RPMI7951 (cell line): Measurements from ENCODE around the gene RBMS3. TPM values are rescaled to one million over a fixed set of nuclear protein-coding genes. Genes with fewer than 3 reads are reported as not detected.
A peak's percentile ranks its signal among the peaks of the same experiment; 100 is the strongest.
"Not testable (repeated sequence)": the region's sequence is repeated elsewhere in the genome, so short reads cannot be mapped to it uniquely, and the experiment has no call there.

Source experiments
- DNase-seq: peaks from one replicate; pipeline ENCODE4 v3.0.0-alpha.2; 2012; ENCODE audit warnings: low read depth
- total RNA-seq: library from RNA; depleted of rRNA; stranded (reverse); fragments of >200 nt; shearing (Covaris generic); gene quantifications from 2 replicates; pipeline ENCODE4 v1.2.3, GENCODE V29; 2014

Gene RBMS3
- total RNA-seq, 1 experiment from 2014 or later, result 22.8 TPM

DNA sequence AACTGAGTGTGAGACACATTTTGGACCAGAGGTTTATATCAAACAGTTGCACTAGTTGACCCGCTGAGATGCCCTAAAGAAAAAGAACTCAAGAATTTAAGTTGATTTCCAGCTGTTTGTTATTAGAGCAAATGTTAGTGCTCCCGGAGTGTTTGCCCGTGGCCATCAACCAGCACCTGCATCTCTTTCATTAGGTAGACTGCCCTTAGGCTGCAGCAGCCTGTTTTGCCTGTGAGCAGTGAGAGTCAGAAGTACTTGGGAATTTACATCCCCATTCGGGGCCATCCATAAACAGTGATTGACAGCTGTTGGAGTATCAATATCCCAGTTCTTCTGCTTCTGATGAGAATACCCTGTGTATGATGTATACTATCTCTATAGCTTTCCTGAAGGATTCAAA lies 492.6 kb downstream of the RBMS3 start:
- DNase-seq, result no peak

DNA sequence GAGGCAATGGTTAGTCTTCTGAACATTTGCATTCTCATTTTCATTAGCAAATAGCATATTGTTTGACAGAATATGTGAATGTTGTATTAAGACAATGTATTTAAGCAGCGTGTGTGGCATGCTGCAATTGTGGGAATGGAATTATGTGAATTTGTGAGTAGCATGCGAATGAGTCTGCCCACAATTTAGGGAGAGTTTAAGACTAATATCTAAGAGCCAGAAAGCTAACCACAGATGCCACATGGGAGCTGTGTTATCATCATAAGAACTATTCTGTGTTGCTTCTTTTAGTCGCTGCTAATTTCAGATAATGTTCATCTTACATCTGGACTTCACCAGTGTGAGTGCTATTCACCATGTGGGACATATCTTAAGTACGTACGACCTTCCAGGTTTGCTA lies 494.5 kb downstream of the RBMS3 start:
- no peak for DNase-seq

DNA sequence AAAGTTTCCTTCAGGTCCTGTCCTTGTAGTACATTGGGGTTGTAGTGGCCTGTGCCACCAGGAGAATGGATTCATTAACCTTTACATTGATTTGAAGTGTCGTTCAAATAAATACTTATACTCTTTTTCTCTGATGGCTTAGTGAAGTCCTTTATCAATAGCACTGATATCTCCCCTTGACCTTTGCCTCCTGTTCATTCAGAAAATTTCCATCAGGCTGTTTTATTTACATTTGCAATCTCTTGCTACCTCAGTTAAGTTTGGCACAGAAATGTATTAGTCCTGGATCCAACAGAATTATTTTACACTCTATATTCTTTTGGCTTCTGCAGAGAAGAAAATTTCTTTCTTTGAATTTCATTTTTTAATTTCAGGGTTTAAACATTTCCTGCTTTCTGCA lies 497.0 kb downstream of the RBMS3 start:
- DNase-seq, result no peak

DNA sequence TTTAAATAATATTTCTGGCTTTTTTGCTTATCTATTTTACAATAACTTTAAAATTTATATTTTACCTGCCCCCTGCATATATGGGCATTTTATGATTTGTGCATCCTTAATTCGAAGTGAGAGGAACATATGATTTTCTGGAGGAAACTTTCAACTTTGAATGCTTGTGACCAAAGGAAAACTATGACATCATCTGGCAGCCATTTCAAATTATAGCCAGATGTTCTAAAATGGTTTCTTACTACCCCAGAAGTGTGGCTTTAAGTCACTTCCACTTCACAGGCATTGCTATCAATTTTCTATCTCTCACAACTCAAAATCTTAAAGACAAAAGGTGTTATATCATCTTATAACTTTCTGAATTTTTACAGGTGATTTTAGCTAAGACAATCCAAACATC lies 508.8 kb downstream of the RBMS3 start:
- peak; percentile 11 for DNase-seq

DNA sequence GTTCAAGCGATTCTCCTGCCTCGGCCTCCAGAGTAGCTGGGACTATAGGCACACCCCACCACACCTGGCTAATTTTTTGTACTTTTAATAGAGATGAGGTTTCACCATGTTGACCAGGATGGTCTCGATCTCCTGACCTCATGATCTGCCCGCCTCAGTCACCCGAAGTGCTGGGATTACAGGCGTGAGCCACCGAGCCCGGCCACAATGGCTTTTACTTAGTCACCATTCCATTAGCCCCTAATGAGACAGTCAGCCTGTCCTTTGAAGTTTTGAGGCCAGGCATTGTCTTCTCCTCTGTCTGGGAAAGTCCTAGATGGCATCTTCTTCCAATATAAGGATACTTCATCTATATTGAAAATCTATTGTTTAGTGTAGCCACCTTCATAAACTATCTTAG lies 515.9 kb downstream of the RBMS3 start:
- DNase-seq, result no peak

DNA sequence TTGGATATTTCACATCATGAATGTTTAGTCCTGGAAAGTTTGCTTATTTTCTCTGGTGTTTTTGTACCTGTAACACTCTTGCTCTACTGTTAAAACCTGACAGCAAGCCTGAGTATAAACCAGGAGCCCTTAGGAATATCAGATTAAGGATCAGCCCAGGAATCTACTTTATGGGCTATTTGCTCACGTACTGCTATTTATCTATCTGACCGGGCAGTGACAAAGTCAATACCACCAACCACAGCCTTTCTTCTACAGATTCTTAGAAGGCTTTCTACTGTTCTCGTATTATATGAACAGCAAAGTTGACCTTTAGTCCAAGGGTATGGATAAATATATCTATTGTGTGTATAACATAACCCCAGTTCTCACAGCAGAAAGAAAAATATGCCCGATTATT lies 521.2 kb downstream of the RBMS3 start:
- no peak for DNase-seq

DNA sequence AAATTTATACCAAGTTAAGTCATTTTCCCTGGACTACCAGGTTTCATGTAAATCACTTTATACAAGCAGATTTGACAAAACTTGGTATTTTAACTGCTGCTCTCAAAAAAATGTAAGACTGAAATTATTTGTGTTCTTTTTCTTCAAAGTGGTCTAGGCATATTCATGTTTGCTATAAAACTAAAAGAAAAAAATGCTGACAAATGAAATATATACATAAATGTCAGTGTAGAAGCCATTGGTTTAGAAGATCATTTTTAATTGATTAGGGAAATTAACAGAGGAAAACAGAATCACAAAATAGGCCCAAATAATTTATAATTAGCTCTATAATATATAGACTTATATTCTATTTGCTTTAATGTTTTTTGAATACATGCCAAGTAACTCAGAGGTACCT lies 523.2 kb downstream of the RBMS3 start:
- DNase-seq, result no peak

DNA sequence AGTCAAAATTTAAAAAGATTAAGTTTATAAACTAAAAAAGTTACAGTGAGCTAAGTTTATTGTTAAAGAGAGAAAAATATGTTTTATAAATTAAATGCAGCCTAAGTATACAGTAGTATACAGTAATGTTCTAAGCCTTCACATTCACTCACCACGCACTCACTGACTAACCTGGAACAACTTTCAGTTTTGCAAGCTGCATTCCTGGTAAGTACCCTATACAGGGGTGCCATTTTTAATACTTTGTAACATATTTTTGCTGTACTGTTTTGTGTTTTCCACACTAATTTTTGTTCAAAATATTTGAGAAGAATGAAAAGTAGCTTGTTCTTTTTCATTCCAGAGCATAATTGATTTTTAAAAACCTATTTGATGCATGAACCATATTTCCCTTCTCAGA lies 524.9 kb downstream of the RBMS3 start:
- no peak for DNase-seq

DNA sequence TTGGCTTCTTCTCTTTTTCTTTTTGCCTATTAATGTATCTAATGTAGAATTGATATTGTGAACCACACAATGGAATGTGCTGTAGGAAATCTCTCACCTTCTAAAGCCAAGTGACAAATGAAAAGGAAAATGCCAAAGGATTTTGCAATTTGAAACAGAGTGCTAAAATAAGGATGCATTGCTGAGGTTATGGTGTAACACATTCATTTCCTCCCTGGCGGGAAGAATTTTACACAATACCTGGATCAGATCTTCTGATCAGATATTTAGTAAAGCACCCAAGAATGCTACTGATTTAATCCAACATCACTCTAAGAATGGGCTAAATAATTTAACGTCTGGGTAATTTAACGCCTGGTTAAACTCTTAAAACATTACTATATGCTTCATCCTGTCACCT lies 527.5 kb downstream of the RBMS3 start:
- DNase-seq, result not testable (repeated sequence)

DNA sequence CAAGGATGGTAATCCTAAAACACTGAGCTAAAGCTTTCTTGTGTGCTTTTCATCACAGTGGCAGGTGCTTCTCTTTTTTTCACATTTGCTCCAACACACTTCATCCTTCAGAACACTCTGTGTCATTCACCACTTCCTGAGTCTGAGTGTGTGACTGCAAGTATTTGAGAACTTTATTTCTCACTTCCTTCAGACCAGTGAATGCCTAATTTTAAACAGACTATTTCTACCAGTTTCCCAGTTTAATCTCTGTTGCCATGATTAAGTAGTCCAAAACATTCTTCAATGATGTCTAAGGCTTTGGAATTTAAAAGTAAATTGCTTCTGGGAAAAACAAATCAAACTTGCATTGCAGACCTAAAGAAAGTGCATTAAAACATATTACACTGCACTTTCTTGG lies 541.2 kb downstream of the RBMS3 start:
- DNase-seq, result peak; percentile 22

DNA sequence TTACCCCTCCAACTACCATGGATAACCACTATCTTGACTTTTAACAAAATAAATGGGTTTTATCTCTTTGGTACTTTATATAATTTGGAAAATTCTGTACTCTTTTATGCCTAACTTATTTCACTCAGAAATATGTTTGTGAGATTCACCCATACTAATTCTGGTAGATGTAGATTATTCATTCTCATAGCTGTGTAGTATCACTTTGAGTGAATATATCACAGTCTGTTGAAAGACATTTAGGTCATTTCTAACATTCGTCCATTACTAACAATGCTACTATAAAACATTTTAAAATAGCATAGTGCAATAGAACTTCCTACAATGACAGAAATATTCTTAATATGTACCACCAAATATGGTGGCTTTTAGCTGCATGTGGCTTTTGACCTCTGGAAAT lies 542.4 kb downstream of the RBMS3 start:
- no peak for DNase-seq

DNA sequence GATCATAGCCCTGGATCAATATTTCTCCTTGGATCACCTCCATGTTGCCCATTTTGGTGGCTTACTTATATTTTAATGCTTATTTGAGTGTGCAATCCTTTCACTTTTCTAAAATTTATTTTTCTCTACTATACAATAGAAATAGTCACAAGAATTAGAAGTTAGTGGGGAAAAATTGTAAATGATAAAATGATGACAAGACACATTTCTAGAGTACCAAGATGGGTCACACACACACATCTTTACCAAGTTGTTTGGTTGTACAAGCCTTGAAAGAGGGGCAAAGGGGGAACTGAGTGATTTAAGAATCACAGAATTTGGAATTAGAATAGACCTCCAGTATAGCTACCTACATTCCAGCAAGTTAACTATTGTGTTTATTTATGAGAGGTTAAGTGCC lies 545.8 kb downstream of the RBMS3 start:
- no peak for DNase-seq

DNA sequence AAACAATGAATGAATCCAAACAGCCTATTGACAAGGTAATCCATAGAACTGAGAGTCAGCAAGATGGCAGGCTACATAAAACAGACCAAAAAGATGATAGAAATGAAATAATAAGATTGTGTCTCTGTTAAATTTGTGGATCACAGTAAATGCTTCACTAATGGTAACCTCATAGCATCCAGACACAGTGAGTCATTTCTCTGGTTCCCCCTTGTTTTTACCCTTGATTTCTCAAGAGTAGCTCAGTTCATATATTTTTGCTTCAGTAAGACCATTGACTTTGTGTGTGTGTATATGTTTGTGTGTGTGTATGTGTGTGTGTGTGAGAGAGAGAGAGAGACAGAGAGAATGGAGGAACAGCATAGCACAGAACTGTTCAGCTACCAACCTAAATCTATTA lies 546.9 kb downstream of the RBMS3 start:
- DNase-seq, result no peak

DNA sequence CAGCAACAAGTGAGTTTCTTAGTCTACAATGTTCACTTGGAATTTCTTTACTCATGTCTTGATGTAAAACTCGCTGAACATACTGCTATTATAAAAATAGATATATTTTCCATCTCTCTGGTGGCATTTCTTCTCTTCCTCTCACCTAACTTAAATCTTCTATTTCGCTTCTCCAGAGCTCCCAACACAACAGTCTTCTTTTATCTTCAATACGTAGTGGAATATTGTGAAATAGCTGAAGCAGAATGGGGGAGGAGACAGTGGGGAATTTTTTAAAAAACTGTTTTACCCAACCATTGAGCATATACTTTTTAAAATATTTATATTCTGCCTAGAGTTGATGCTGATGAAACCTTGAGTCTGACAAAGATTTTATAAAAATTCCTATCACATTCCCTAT lies 548.5 kb downstream of the RBMS3 start:
- no peak for DNase-seq

DNA sequence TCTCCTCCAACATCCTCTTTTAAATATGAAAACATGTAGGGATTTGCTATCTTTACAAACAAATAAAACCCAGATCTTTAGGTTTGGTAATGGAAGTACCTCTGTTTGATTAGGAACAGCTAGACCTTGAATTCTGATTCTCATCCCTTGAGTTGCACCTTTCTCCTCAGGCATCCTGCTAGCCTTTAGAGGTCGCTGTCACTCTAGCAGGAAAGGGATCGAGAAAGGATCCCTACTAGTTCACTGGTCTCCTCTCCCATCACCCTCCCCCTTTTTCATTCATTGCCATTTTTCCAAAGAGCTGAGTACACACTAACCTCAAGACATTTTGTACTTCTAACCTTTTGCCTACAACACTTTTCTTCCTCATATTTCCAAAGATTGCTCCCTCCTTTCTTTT lies 569.8 kb downstream of the RBMS3 start:
- DNase-seq, result no peak

DNA sequence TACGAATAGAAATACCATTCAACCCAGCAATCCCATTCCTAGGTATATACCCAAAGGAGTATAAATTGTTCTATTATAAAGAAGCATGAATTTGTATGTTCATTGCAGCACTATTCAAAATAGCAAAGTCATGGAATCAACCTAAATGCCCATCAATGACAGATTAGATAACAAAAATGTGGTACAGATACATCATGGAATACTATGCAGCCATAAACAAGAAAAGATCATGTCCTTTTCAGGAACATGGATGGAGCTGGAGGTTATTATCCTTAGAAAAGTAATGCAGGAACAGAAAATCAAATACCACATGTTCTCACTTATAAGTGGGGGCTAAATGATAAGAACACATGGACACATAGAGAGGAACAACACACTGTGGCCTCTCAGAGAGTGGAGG lies 571.9 kb downstream of the RBMS3 start:
- no peak for DNase-seq

DNA sequence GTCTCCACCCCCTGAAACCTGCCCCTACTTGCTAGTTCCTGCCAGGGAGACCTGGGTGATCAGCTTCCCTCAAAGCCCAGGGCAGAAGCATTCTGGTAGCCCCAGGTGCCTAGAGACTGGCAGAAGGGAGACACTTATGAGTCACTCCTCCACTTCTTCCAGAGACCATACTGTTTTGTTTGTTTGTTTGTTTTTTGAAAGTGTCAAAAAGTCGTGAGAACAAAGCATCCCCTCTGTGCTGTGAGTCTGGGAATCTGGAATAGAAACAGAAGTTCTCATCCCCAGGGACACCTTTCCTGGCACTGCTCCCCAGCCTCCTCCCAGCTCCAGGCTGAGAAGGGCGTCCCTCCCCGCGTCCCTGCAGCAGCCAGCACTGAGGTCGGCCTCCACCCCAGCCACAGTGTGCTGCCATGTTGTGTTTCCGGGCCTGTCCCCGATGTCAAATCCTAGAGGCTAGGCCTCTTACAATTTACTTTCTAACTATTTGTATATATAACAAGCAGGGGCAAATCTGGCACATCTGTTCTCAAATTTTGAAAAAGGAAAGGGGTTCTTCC lies 573.0 kb downstream of the RBMS3 start:
- DNase-seq, result no peak

DNA sequence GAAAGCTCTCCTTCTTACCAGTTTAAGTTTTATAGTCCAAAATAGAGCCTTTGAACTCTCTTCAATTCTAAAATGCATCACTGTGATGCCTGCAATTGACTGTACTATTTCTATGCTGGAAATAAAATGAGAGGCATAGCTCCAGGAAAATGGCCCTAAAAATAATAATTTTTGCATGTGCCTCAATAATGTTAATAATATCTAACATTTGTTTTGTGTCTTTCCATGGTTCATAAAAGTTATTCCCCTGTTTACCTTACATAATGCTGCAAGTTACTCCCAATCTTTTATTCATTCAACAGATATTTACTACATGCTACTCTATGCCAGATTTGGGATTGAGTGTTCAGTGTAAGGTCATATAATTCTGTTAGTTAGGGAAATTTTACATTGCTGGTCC lies 574.0 kb downstream of the RBMS3 start:
- no peak for DNase-seq

DNA sequence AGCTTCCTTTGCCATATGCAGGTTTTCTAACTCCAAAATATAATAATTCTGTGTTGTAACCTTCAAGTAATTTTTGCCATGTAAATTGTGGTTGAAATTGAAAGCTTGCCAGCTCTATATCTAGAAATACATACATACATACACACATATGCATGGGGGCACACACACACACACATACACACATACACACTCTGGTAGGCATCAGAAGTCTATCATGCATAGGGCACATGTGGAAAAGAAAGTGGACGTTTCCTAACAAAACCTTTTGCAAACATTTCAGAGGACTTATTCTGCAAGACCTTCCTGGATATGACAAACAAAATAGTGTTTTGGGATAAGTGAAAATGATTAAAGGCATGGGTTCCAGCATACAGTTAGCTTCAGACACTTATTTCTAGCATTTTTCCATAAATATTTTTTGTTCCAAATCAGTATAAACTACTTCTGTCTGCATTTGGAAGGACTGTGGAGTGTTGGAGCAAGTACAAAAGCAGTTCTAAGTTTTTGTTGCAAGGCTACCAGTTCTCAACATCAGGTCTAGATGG lies 578.9 kb downstream of the RBMS3 start:
- no peak for DNase-seq

DNA sequence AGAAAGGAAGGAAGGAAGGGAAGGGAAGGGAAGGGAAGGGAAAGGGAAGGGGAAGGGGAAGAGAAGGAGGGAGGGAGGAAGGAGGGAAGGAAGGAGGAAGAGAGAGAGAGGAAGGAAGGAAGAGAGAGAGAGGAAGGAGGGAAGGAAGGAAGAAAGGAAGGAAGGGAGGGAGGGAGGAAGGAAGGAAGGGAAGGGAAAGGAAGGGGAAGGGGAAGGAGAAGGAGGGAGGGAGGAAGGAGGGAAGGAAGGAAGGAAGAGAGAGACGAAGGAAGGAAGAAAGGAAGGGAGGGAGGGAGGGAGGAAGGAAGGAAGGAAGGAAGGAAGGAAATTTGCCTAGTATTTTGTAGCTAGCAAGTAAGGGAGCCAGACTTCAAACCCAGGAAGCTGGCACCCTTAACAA lies 583.9 kb downstream of the RBMS3 start:
- DNase-seq, result no peak

DNA sequence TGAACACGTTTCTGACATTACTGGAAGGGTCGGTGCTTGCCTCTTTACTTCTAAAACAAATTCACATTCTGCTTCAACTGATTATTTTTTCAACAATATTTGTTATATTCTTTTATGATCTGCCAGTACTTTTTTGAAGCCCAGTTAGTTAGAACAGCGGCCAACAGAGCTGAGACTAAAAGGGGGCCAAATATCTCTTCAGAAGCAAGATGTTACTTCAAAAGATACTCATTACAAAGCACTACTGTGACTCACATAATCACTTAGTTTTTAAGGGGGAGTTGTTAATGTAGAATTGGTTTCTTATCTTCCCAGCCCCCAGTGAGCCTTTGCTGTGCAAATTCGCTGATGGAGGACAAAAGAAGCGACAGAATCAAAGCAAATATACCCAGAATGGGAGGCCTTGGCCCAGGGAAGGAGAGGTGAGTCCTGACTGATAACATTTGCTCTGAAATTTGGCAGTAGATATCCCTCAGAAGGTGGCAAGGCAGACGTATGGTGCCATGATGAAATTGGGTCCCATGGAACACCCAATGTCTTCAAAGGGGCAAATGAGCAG lies 587.8 kb downstream of the RBMS3 start:
- no peak for DNase-seq

DNA sequence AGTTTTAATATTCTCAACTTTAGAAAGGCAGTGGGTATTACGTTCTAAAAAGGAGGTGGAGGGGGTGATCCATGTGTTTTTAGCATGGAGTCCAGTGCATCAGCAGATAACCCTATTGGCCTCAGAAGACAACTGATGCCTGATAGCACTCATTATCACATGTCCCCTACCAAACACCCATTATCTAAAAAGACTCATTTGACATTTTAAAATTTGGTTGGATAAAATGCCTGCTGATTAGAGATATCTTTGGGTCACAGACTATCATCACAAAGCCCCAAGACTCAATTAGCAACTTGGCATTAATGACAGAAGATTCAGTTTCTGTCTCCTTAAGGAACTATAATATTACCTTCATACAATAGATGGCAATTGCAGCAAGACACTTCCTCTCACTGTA lies 589.3 kb downstream of the RBMS3 start:
- DNase-seq, result no peak

DNA sequence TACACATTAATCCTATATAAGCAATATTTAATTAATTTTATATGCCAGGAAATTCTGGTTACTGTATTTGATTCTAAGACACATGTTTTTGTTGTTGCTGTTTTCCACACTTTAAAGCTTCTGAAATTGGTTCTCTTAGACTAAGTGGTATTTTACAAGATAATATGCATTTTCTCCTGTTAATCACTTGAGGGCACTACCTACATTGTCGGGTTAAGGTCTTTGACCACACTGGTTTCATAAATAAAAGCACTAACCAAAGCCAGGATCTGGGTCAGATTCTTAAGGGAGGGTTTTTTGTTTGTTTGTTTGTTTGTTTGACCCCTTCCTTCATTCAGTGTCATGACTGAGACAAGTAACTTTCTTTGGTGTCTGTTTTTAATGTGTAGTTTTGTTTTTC lies 590.2 kb downstream of the RBMS3 start:
- DNase-seq, result peak; percentile 12

DNA sequence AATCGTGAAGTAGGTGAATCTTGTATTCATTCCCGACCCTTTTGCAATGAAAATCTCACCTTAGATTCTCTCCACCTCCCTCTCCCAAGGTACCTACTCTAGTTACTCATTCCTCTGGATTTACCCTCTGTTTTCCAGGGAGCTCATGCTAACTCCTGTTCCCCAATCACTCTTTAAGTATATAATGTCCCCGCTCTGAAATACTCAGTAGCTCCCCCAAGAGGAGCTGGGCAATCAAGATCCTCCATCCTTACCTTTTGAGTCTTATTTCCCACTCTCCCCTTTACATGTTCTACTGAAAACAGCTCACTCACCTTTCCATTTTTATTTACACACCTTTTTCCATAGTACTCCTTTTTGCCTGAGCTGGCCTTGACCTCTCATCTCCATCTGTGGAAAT lies 599.9 kb downstream of the RBMS3 start:
- no peak for DNase-seq
